Activated CD8-positive, alpha-beta memory T cell treated with anti-CD3 and anti-CD28 coated beads for 4 hours (primary cell): ENCODE results near the gene TRMT2B.
"Not testable (repeated sequence)": the region's sequence is repeated elsewhere in the genome, so short reads cannot be mapped to it uniquely, and the experiment has no call there.

ENCODE experiments used
- DNase-seq, 2 donors: peaks; one replicate each; pipeline ENCODE4 v3.0.0-alpha.2; 2020; ENCODE audit warnings: low read depth in 2 of 2

The TRMT2B gene

GRCh38 chrX:101009090-101009489 lies 42.8 kb downstream of the TRMT2B start:
- no peak for DNase-seq

GRCh38 chrX:100999451-100999850 lies 52.5 kb downstream of the TRMT2B start:
- no peak for DNase-seq

GRCh38 chrX:100995469-100995868 lies 56.4 kb downstream of the TRMT2B start:
- DNase-seq = no peak

GRCh38 chrX:100994352-100995281 lies 57.3 kb downstream of the TRMT2B start:
- DNase-seq = no peak

- DNase-seq = no peak
These were observed 61.8 kb downstream of the TRMT2B start for GRCh38 chrX:100990139-100990538.

- no peak for DNase-seq
These were observed 67.1 kb downstream of the TRMT2B start for GRCh38 chrX:100984818-100985217.

GRCh38 chrX:100981498-100981845 lies 70.4 kb downstream of the TRMT2B start:
- not testable (repeated sequence) for DNase-seq

GRCh38 chrX:100980608-100981497 lies 71.1 kb downstream of the TRMT2B start:
- no peak for DNase-seq

GRCh38 chrX:100979881-100980607 lies 71.9 kb downstream of the TRMT2B start:
- DNase-seq = no peak

- no peak for DNase-seq
These were observed 75.7 kb downstream of the TRMT2B start for GRCh38 chrX:100976211-100976610.

GRCh38 chrX:100975212-100975611 lies 76.7 kb downstream of the TRMT2B start:
- no peak for DNase-seq

GRCh38 chrX:100973411-100973810 lies 78.5 kb downstream of the TRMT2B start:
- DNase-seq = no peak

- DNase-seq = no peak
These were observed 82.0 kb downstream of the TRMT2B start for GRCh38 chrX:100969936-100970335.

- DNase-seq = no peak
These were observed 82.5 kb downstream of the TRMT2B start, which contains the start of gene ARL13A for GRCh38 chrX:100969408-100969807. TSS of gene ARL13A (plus strand) at chrX:100969708. CDS start at chrX:100973690, 3,982 bp downstream.

- DNase-seq = no peak
These were observed 87.5 kb downstream of the TRMT2B start for GRCh38 chrX:100964362-100964761.

- no peak for DNase-seq
These were observed 89.1 kb downstream of the TRMT2B start for GRCh38 chrX:100962811-100963210.
